Epidermal melanocyte (primary cell): Measurements from ENCODE around the gene OR2C1.
A peak's percentile ranks its signal among the peaks of the same experiment; 100 is the strongest.

Source experiments
- DNase-seq: peaks from one replicate; pipeline ENCODE4 v3.0.0; 2011; ENCODE audit warnings: low spot score; ENCODE audit not compliant: insufficient read length

The OR2C1 gene

DNA sequence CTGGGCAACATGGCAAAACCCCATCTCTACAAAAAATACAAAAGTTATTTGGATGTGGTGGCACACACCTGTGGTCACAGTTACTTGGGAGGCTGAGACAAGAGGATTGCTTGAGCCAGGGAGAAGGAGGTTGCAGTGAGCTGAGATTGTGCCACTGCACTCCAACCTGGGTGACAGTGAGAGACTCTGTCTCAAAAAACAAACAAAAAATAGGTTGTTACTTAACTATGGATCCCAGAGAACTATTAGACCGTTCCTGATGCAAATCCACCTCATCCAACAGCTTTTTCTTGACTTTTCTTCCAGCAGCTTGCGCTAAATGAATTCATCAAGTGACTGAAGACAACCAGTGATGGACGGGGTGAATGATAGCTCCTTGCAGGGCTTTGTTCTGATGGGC is at the start of gene OR2C1:
TSS of gene OR2C1 (plus strand) at position 301 of the 400 bp plus-strand sequence. CDS start at position 353, 52 bp downstream.
- no peak for DNase-seq

DNA sequence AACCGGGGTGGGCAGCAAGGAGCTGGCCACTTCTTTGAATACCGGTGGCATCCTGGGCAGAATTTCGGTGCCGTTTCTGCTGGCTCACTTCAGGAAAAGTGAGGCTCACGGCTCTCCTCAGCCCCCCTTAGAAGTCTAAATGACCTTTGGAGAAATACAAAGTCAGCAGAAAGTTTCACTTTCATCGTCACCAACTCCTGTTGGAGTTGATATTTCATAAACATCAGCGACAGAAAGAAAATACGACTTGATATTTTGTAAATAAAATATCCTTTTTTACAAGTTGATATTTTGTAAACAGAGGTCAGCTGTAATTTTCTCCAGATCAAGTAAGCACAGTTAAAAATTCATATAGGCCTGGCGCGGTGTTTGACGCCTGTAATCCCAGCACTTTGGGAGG is 49.6 kb upstream of the OR2C1 start:
- no peak for DNase-seq

DNA sequence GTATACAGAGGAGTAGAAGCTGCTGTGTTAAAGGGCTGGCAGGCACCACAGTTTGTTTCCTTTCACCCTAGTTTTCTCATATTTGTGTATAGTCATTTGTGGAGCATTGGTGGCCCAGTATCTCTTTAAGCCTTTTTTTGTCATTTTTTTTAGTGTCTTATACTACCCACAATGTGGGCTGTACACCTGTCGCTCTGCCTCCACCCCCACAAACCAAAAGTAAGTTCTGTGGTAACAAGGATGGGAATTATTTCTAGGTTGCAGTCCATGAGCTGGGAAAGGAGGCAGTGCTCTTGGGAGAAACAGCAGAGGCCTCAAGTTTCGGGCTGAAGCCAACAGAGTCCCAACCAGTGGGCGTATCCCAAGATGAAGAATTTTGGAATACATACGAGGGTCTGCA is 44.2 kb upstream of the OR2C1 start:
- no peak for DNase-seq

- no peak for DNase-seq
Observed at GRCh38 chr16:3317315-3317999, 38.2 kb upstream of the OR2C1 start.

DNA sequence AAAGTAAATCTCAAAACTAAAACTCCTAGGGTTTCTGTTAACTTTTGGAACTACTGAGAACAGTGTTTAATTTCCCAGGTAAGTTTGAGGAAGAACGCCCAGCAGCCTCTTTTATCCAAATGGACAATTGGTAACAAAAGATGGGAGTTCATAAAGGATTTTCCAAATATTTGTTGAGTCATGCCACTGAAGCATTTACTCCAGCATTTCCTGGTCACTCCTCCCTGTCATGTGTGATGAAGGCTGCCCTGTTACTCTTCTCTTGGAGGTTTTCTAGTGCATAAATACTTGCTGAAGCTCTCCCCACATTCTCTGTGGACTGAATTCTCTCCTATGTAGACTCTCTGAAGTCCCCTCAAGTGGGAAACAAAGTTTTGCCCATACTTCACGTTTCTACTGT is 33.9 kb upstream of the OR2C1 start:
- no peak for DNase-seq

- no peak for DNase-seq
Observed at GRCh38 chr16:3327514-3327913, 28.2 kb upstream of the OR2C1 start.

GRCh38 chr16:3328104-3328503 is 27.6 kb upstream of the OR2C1 start:
- no peak for DNase-seq

DNA sequence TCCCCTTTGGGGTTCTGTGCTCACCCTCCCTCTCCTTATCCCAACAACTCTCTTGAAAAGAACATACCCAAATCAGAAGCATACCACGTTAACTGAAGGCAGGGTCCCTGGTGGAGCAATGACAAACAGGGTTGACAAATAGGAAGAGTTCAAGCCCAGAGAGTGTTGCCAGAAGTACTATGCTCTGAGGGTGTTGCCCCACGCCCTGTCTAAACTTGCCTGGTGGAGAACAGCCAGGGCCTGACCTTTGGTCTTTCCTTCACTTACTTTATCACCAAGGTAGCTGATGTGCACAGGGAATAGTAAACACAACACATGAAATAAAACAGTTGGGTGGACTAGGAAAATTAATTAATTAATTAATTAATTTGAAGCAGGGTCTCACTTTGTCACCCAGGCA is 27.0 kb upstream of the OR2C1 start:
- no peak for DNase-seq

- DNase-seq, result no peak
Observed at GRCh38 chr16:3346041-3346440, 9.6 kb upstream of the OR2C1 start.

DNA sequence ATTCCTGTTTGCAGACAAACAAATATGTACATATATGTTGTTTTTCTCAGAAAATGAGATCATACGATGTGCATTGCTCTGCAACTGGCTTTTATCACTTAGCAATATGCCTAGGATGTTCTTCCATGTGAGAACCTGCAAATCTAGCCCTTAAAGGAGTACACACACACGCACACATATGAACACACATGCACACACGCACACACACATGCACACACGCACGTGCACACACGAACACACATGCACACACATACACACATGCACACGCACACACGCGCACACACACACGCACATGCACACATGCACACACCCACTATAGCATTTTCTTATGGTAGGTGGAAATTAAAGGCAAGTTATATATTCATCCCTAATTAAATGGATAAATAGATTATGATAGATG is 8.1 kb upstream of the OR2C1 start:
- DNase-seq, result no peak

GRCh38 chr16:3348547-3349167 is 7.0 kb upstream of the OR2C1 start:
- DNase-seq, result no peak

- DNase-seq, result no peak
Observed at GRCh38 chr16:3349175-3349574, 6.5 kb upstream of the OR2C1 start.

GRCh38 chr16:3356118-3356517 is 429 bp downstream of the OR2C1 start:
- DNase-seq, result no peak

- no peak for DNase-seq
Observed at GRCh38 chr16:3358871-3359270, 3.2 kb downstream of the OR2C1 start.

- no peak for DNase-seq
Observed at GRCh38 chr16:3362931-3363330, 7.2 kb downstream of the OR2C1 start.

DNA sequence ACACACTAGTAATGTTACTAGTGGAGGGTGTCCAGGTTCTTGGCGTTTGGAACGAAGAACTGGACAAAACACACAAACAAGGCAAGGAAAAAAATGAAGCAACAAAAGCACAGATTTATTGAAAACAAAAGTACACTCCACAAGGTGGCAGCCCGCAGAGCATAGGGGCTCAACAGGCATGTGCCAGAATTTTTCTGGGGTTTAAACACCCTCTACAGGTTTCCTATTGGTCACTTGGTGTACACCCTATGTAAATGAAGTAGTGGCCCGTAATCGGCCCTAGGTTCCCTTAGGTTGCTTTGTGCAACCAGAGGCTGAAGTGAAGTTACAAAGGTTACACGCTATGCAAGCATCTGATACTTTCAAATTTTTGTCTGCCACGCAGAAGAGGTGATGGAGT is 8.1 kb downstream of the OR2C1 start:
- DNase-seq, result no peak

DNA sequence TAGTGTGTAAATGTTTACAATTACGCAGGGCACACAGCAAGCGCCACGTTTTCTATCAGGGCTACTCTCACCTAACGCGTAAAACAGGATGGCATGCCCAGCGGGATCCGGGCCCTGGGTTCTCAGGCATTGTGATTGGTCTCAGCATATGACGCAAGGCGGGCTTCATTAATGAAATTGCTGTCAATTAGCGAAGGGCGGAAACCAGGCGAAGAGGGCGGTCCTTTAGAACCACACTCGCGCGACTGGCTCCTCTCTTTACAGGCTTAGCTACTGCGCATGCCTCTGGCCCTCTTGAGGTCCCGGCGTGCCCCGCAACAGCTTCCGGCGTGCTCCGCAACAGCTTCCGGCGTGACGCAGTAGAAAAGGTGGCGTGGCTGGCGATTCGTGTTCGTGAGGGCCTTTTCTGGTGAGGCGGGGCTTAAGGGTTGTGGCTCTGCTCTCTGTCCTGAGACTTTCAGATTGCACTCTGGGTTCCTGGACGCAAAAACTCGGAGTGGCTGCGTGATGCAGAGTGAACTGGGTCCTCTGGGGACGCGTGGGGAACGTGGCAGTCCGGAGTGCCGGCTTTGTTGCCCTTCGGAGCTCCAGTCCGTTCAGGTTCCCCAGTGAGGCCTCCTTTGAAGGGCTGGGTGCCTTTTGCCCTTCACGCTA is 9.2 kb downstream of the OR2C1 start:
- DNase-seq, result peak; percentile 85

- no peak for DNase-seq
Observed at GRCh38 chr16:3369073-3369472, 13.4 kb downstream of the OR2C1 start.

GRCh38 chr16:3375680-3376079 is 20.0 kb downstream of the OR2C1 start:
- no peak for DNase-seq

DNA sequence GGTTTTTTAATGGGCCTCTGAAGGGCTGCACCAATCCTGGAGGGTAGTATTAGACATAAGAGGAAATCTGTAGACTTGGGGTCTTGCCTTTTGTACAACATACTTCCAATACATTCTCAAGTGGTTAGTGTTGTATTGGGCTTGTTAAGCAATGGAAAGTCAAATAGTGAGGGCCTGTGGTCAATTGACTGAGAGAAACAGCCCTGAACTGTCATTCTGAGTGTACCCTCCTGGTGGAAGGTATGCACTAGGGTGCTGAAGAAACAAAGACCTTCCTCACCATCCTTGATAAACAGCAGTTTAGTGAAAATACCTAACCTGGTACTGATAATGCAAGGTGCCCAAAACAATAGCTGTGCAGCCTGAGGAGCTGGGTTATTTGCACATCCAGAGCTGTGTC is 22.2 kb downstream of the OR2C1 start:
- no peak for DNase-seq

DNA sequence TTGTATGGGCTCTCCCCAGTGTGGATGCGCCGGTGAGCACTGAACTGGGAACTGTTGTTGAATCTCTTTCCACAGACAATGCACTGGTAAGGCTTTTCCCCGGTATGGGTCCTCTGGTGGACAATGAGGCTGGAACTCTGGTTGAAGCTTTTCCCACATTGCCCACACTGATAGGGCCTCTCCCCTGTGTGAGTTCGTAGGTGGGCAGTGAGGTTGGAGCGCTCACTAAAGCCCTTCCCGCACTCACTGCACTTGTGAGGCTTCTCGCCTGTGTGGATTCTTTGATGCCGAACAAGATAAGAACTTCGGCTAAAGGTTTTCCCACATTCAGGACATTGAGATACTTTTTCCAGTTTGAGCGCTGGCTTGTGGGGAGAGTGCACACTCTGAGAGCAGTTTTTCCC is 27.4 kb downstream of the OR2C1 start:
- no peak for DNase-seq

- DNase-seq, result no peak
Observed at GRCh38 chr16:3388325-3388724, 32.6 kb downstream of the OR2C1 start.
